OCI-LY3 (cell line): ENCODE results near the gene POLR3H.

Experiments
- CTCF ChIP-seq: fragments of 200-600, 300-600 bp; sonication (generic); IDR thresholded peaks from 2 replicates; pipeline ENCODE4 v1.5.1; 2014; ENCODE audit warnings: antibody characterized with exemption, low read length, low read depth
- EZH2phosphoT487 ChIP-seq: fragments of 200-600 bp; shearing (Covaris generic); IDR thresholded peaks from 2 replicates; pipeline ENCODE4 v1.6.1; 2018; ENCODE audit warnings: antibody characterized with exemption, mixed run types, low read depth

GRCh38 chr22:41521126-41521525, 23.1 kb downstream of the POLR3H start:
- no peak for TF ChIP-seq CTCF
- no peak for TF ChIP-seq EZH2phosphoT487
